ENCODE results near the gene MCU. TPM values are rescaled to one million over a fixed set of nuclear protein-coding genes. Genes with fewer than 3 reads are reported as not detected.

The MCU gene
- total RNA-seq, 1 experiment from 2014 or later = 26.8 TPM

- no peak overlapping the region for H3K9ac ChIP-seq (ENCODE audit: low read length)
- no peaks in the 10 kb centered on the region for H3K36me3 ChIP-seq (ENCODE audit: control insufficient read depth in 1 of 2, insufficient read depth in 2 of 2, low read length in 2 of 2)
- H3K9me2 ChIP-seq (ENCODE audit: insufficient read depth) = no peaks in the 10 kb centered on the region
- H3K79me2 ChIP-seq (ENCODE audit: insufficient read depth, low read length) = peaks cover 31% of the 10 kb centered on the region
- no peak for ATAC-seq
- no peak overlapping the region for H3K27ac ChIP-seq (ENCODE audit: low read depth, low read length)
- no peak overlapping the region for H3K4me3 ChIP-seq (replicated peaks in 1 of 2; ENCODE audit: low read depth in 1 of 2, low read length in 2 of 2)
- peaks cover 10% of the 10 kb centered on the region; the same call in 1 of the 2 replicates for H4K20me1 ChIP-seq (ENCODE audit: insufficient read depth)
- ChIA-PET RAD21 (ENCODE audit: low non-redundant PET in 1 of 2, low total read pairs in 2 of 2, uncharacterized antibody in 2 of 2, unreplicated experiment in 2 of 2) (no interaction called here), POLR2A (no interaction called here), CTCF (no interaction called here)
- no peak overlapping the region for H3K4me2 ChIP-seq (ENCODE audit: low read length)
- no peak for DNase-seq (ENCODE audit: low read depth, low spot score)
- no peaks in the 10 kb centered on the region for H3K9me3 ChIP-seq (ENCODE audit: control insufficient read depth in 1 of 2, insufficient read depth in 1 of 2, low read depth in 1 of 2, low read length in 2 of 2)
- intact Hi-C loops (cut with micrococcal nuclease) = no loop called here
- TF ChIP-seq CBX3 (IDR thresholded peaks at IDR 0.05; ENCODE audit: low read depth) (no peak), REST (IDR thresholded peaks at IDR 0.05; ENCODE audit: low read depth) (no peak), SRF (IDR thresholded peaks at IDR 0.05; ENCODE audit: low read depth) (no peak), EZH2phosphoT487 (IDR thresholded peaks at IDR 0.05; ENCODE audit: borderline replicate concordance) (no peak), CTCF (IDR thresholded peaks at IDR 0.05 in 2 of 3, conservative IDR thresholded peaks at IDR 0.05 in 1 of 3; ENCODE audit: borderline replicate concordance in 1 of 3, insufficient read depth in 1 of 3, low read depth in 2 of 3, low read length in 2 of 3) (no peak), EGR1 (IDR thresholded peaks at IDR 0.05; ENCODE audit: low read depth) (no peak), RAD21 (IDR thresholded peaks at IDR 0.05; ENCODE audit: low read depth) (no peak), ATF3 (IDR thresholded peaks at IDR 0.05) (no peak), FOSL1 (IDR thresholded peaks at IDR 0.05; ENCODE audit: low read depth) (no peak), ZNF274 (IDR thresholded peaks at IDR 0.05; ENCODE audit: low read depth, low read length) (no peak), CEBPB (IDR thresholded peaks at IDR 0.05; ENCODE audit: low read depth) (no peak), YY1 (IDR thresholded peaks at IDR 0.05; ENCODE audit: extremely low read depth, insufficient replicate concordance, low read depth, low read length) (no peak), POLR2AphosphoS5 (IDR thresholded peaks at IDR 0.05; ENCODE audit: low read depth, low read length) (no peak), SIN3A (IDR thresholded peaks at IDR 0.05; ENCODE audit: low read depth) (no peak), MAX (IDR thresholded peaks at IDR 0.05) (no peak), ELF1 (IDR thresholded peaks at IDR 0.05; ENCODE audit: borderline replicate concordance, low read depth) (no peak), SP1 (IDR thresholded peaks at IDR 0.05; ENCODE audit: low read depth) (no peak)
- TF ChIP-seq, protein P1, sequence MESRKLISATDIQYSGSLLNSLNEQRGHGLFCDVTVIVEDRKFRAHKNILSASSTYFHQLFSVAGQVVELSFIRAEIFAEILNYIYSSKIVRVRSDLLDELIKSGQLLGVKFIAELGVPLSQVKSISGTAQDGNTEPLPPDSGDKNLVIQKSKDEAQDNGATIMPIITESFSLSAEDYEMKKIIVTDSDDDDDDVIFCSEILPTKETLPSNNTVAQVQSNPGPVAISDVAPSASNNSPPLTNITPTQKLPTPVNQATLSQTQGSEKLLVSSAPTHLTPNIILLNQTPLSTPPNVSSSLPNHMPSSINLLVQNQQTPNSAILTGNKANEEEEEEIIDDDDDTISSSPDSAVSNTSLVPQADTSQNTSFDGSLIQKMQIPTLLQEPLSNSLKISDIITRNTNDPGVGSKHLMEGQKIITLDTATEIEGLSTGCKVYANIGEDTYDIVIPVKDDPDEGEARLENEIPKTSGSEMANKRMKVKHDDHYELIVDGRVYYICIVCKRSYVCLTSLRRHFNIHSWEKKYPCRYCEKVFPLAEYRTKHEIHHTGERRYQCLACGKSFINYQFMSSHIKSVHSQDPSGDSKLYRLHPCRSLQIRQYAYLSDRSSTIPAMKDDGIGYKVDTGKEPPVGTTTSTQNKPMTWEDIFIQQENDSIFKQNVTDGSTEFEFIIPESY (IDR thresholded peaks at IDR 0.05; ENCODE audit: extremely low read depth, insufficient replicate concordance, low read length) = no peak
- no peaks in the 10 kb centered on the region for H3K27me3 ChIP-seq (ENCODE audit: insufficient read depth, low read length)
- H2AFZ ChIP-seq (ENCODE audit: low read depth, low read length, poor library complexity, severe bottlenecking) = no peak overlapping the region
- BruUV-seq (replicated peaks) = no TSS peak
- peaks cover 9 to 18% of the 10 kb centered on the region in 2 experiments; a peak in 3 of 4 replicates for H3K4me1 ChIP-seq (ENCODE audit: control insufficient read depth in 1 of 2, insufficient read depth in 2 of 2, low read length in 2 of 2)
Observed at GRCh38 chr10:72731916-72732419, 40.0 kb downstream of the MCU start.

Data from HCT116 (cell line).